ENCODE results near the gene USP20. TPM values are rescaled to one million over a fixed set of nuclear protein-coding genes. Genes with fewer than 3 reads are reported as not detected.

Gene USP20
- total RNA-seq, 2 experiments from 2014 or later = 107 to 111 TPM

- peaks cover 27% of the 10 kb centered on the region for H3K4me1 Mint-ChIP-seq
- no peak for DNase-seq
- POLR2A ChIA-PET = interaction anchor here (0.7 kb wide), 1 partner anchor 9 kb away, joined by 3 read pairs; no protein-coding TSS in a partner anchor
- peaks cover 25% of the 10 kb centered on the region for H3K36me3 Mint-ChIP-seq
- H3K4me3 Mint-ChIP-seq = no peak overlapping the region
- no peak overlapping the region for H3K27ac Mint-ChIP-seq
- H3K9me3 Mint-ChIP-seq = no peaks in the 10 kb centered on the region
- no peak for ATAC-seq (ENCODE audit: low read depth)
- H3K27me3 Mint-ChIP-seq = no peaks in the 10 kb centered on the region
Observed at GRCh38 chr9:129874261-129875101, 39.2 kb downstream of the USP20 start.

DNA sequence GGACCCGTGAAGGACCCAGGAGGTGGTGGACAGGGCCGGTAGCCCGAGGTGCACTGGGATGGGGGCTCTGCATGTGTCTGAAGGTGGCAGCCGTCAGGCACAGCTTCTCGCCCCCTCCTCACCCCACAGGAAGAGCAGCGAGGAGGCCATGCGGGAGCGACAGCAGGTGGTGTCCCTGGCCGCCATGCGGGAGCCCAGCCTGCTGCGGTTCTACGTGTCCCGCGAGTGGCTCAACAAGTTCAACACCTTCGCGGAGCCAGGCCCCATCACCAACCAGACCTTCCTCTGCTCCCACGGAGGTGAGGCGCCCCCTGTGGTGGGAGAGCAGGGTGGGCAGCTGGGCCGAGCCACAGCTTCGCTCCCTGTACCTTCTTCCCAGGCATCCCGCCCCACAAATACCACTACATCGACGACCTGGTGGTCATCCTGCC lies 39.9 kb downstream of the USP20 start:
- Mint-ChIP-seq H3K9me3 (no peaks in the 10 kb centered on the region), H3K27me3 (no peaks in the 10 kb centered on the region), H3K4me3 (no peak overlapping the region), H3K4me1 (peaks cover 23% of the 10 kb centered on the region), H3K27ac (no peak overlapping the region), H3K36me3 (peaks cover 25% of the 10 kb centered on the region)
- no peak for DNase-seq
- POLR2A ChIA-PET = no interaction called here
- no peak for ATAC-seq (ENCODE audit: low read depth)

DNA sequence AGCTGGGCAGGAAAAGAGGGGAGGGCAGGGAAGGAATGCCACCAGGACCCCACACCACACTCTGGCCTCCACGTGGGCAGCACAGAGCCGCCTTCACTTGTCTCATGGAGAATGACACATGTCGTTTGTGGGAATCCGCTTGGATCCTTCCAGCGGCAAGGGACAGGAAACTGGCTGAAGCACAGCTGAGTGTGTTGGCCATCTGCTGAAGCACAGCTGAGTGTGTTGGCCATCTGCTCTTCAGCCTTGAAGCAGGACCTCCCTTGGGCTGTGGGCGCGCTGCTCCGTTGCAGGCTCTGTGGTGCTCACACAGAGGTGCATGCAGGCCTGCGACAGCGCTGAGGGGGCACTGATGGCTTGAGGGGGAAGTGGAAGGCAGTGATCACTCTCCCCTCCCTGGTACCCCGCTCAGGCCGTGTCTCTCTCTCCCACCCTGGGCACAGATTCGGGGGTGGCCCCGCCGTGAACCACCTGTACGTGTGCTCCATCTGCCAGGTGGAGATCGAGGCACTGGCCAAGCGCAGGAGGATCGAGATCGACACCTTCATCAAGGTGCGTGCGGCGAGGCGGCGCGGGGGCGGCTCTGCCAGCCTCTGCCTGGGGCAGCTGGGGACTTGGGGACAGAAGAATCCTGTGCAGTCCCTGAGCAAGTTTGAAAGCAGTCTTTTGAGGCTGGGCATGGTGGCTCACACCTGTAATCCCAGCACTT lies 40.6 kb downstream of the USP20 start:
- no peak overlapping the region for H3K4me3 Mint-ChIP-seq
- H3K27ac Mint-ChIP-seq = peak overlapping the region; percentile 34
- H3K4me1 Mint-ChIP-seq = peaks cover 18% of the 10 kb centered on the region
- no peaks in the 10 kb centered on the region for H3K9me3 Mint-ChIP-seq
- no peak for DNase-seq
- ATAC-seq (ENCODE audit: low read depth) = no peak
- POLR2A ChIA-PET = interaction anchor here (1.0 kb wide), 1 partner anchor 11 kb away, joined by 3 read pairs; no protein-coding TSS in a partner anchor
- no peaks in the 10 kb centered on the region for H3K27me3 Mint-ChIP-seq
- H3K36me3 Mint-ChIP-seq = peaks cover 24% of the 10 kb centered on the region

DNA sequence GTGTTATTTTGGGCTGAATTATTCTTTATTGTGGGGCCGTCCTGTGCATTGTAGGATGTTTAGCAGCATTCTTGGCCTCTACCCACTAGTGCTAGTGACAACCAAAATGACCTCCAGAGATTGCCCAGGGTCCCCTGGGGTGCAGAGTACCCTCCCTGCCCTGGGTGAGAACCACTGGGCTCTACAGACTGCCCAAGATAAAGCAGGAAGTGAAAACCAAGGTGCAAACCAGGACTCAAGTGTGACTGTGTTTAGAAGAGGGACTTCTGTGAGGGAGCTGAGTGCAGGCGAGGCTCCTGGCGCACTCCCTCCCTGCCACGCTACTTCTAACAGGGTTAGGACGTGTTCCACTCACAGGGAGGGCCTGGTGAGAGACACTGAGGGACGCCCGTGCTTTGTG lies 41.6 kb downstream of the USP20 start:
- no peak for DNase-seq
- ATAC-seq (ENCODE audit: low read depth) = peak; percentile 21
- Mint-ChIP-seq H3K27ac (peak overlapping the region; percentile 81), H3K27me3 (no peaks in the 10 kb centered on the region), H3K4me3 (no peak overlapping the region), H3K4me1 (peaks cover 15% of the 10 kb centered on the region), H3K36me3 (peaks cover 16% of the 10 kb centered on the region), H3K9me3 (no peaks in the 10 kb centered on the region)
- POLR2A ChIA-PET = interaction anchor here (1.0 to 1.3 kb wide), 2 partner anchors 10 to 58 kb away, joined by 3 read pairs; no protein-coding TSS in a partner anchor

DNA sequence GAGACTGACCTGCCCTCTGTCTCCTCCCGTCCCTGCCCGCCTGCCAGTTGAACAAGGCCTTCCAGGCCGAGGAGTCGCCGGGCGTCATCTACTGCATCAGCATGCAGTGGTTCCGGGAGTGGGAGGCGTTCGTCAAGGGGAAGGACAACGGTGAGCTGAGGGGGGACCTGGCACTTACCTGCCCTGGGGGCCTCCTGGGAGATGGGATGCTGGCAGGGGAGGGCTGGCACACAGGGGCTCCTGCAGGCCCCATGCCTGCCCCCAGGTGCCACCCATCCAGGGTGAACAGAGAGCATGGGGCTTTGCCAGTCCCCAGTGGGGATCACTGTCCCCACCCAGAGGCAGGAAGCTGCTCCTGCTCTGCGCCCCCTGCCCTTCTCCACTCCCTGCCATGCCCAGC lies 43.0 kb downstream of the USP20 start:
- no peak for ATAC-seq (ENCODE audit: low read depth)
- H3K4me1 Mint-ChIP-seq = peaks cover 9% of the 10 kb centered on the region

DNA sequence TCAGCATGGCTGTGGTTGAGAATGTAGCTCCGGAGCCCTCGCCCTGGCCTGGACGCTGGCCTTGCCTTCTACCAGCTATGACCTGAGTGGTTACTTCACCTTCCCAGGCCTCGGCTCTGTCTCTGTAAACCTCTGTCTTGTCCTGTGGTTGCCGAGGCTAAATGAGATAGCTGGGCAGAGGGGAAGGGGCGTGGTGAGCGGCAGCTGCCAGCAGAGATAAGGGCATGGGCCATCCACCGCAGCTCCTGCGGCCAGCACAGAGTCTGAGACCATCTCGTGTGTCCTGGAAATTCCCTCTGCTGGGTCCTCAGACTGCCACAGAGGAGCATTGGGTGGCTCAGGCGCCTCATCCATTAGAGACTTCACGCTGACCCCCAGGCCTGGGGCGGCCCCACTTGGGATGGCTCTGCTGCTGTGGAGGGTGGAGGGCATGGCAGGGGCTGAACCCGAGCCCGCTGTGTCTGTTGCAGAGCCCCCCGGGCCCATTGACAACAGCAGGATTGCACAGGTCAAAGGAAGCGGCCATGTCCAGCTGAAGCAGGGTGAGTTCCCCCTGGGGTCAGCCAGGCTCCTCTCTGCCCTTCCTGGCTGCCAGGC lies 43.9 kb downstream of the USP20 start:
- DNase-seq (no peak), ATAC-seq (ENCODE audit: low read depth) (no peak)
- Mint-ChIP-seq H3K27ac (peak overlapping the region; percentile 16), H3K9me3 (no peaks in the 10 kb centered on the region), H3K4me3 (no peak overlapping the region), H3K4me1 (peaks cover 10% of the 10 kb centered on the region), H3K36me3 (peaks cover 7% of the 10 kb centered on the region), H3K27me3 (no peaks in the 10 kb centered on the region)
- POLR2A ChIA-PET = interaction anchor here (0.8 to 1.1 kb wide), 2 partner anchors 13 to 44 kb away, joined by 3 to 4 read pairs; partner anchors contain the start of gene C9orf78

More for the DNA sequence above, 43.0 kb downstream of the USP20 start:
- DNase-seq = no peak
- H3K27ac Mint-ChIP-seq = peak overlapping the region; percentile 25
- no peak overlapping the region for H3K4me3 Mint-ChIP-seq
- H3K27me3 Mint-ChIP-seq = no peaks in the 10 kb centered on the region
- H3K9me3 Mint-ChIP-seq = no peaks in the 10 kb centered on the region
- POLR2A ChIA-PET = interaction anchor here (0.8 to 1.3 kb wide), 3 partner anchors 12 to 60 kb away, joined by 3 to 4 read pairs (median 3); partner anchors contain the start of gene C9orf78
- peaks cover 10% of the 10 kb centered on the region for H3K36me3 Mint-ChIP-seq

DNA sequence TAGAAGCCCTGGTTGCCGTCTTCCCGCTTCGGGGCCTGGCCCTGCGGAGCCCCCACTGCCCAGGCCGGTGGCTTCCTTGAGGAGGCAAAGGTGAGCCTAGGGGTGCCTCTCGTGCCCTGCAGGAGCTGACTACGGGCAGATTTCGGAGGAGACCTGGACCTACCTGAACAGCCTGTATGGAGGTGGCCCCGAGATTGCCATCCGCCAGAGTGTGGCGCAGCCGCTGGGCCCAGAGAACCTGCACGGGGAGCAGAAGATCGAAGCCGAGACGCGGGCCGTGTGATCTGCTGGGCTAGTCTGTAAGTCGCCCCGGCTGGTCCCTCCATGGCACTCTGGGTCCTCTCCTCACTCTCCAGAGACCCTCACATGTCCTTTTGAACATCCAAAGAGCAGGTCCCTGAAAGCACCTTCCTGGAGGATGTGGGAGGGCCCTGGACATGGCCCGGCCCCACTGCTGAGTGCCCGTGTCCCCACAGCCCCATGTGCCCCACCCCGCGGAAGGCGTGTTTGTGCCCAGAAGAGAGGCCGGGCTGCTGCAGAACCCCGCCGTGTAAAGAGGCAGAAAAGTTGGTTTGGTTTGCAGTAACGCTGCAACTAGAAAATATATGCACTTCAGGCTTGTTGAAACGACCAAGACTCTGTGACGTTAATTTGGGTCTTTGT lies 44.9 kb downstream of the USP20 start:
- no peak for ATAC-seq (ENCODE audit: low read depth)
- POLR2A ChIA-PET = no interaction called here
- no peaks in the 10 kb centered on the region for H3K27me3 Mint-ChIP-seq
- no peaks in the 10 kb centered on the region for H3K9me3 Mint-ChIP-seq
- no peak for DNase-seq
- H3K27ac Mint-ChIP-seq = no peak overlapping the region
- H3K4me1 Mint-ChIP-seq = peaks cover 16% of the 10 kb centered on the region
- H3K36me3 Mint-ChIP-seq = peaks cover 7% of the 10 kb centered on the region
- no peak overlapping the region for H3K4me3 Mint-ChIP-seq

DNA sequence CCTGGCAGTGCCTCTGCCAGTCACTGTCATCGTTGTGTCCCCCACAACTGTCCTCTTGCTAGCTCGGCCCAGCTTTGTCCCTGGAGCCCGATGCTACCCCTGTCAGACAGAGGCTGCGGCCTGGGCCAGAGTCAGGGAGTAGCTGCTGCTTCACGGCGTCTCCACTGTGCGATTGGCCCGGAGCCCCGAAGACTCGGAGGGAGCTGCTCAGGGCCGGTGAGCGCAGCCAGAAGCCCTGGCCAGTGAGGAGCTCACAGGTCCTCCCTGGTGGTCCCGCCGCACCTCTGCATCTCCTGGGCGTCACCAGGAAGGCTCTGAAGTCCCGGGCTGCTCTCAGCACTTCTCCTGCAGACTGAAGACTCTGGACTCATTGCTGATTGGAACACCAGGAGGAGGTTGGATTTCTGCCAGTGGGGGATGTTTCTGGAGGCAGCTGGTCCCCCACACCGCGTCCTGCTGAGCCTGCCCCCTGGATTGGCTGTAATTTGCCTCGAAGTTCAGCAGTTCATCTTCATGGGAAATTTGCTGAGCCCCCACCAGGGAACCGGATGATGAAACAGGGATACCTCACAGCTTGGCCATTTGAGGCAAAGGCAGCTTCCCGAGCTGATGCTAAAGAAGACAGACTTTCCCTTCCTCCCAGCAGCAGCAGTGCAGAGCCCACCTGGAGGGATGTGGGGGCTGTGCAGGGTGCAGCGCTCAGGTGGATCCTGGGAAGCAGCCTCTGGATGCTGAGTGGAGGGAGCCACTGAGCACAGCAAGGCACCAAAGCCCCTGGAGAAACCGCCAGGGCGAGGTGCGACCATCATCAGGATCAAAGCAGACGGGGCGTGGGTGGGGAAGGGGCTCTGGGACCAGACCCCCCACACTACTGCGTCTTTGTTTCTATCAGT lies 45.6 kb downstream of the USP20 start:
- H3K36me3 Mint-ChIP-seq = peaks cover 7% of the 10 kb centered on the region
- no peak overlapping the region for H3K27ac Mint-ChIP-seq
- H3K9me3 Mint-ChIP-seq = no peaks in the 10 kb centered on the region
- ATAC-seq (ENCODE audit: low read depth) (no peak), DNase-seq (no peak)
- H3K4me1 Mint-ChIP-seq = peaks cover 20% of the 10 kb centered on the region
- H3K4me3 Mint-ChIP-seq = no peak overlapping the region
- POLR2A ChIA-PET = interaction anchor here (0.6 kb wide), 1 partner anchor 1561 kb away, joined by 4 read pairs; no protein-coding TSS in a partner anchor
- no peaks in the 10 kb centered on the region for H3K27me3 Mint-ChIP-seq

DNA sequence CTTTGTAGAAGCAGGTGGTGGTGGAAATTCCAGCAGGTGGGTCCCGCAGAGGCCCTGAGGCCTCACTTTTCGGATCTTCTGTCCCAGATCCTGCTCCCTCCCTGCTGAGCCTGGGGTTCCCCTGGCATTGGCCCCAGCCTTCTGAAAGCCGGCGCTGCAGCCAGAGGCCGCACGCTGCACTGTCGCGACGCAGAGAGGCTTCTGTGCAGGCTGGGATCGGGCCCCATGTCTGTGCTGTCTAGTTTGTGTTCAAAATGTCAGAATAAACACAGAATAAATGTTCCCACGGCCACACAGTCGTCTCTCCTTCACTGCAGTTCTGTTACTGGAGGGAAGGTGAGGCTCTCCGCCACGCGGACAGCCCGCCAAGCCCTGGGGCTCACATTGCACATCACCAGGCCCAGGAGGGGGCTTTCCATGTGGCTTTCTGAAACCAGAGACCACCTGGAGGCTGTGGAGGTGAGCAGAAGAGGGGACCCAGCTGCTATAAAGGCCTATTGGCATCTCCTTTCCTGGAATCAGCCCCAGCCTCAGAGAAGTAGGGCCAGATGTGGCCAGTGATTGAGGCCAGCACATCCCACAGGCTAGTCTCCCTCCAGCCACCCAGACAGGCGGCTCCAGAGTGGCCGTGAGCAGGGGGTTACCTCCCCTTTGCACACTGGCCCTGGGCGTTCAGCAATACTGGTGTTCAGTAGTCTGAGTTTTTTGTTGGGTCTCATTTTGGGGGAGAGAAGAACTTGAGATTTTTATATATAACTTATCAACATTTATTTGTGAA lies 46.5 kb downstream of the USP20 start:
- H3K4me3 Mint-ChIP-seq = no peak overlapping the region
- H3K36me3 Mint-ChIP-seq = peaks cover 7% of the 10 kb centered on the region
- no peak for ATAC-seq (ENCODE audit: low read depth)
- POLR2A ChIA-PET = interaction anchor here (0.6 to 10.9 kb wide), 3 partner anchors 8 to 1562 kb away, joined by 3 to 173 read pairs (median 4); no protein-coding TSS in a partner anchor
- no peaks in the 10 kb centered on the region for H3K27me3 Mint-ChIP-seq
- peaks cover 22% of the 10 kb centered on the region for H3K4me1 Mint-ChIP-seq
- no peak for DNase-seq
- H3K27ac Mint-ChIP-seq = no peak overlapping the region
- no peaks in the 10 kb centered on the region for H3K9me3 Mint-ChIP-seq

DNA sequence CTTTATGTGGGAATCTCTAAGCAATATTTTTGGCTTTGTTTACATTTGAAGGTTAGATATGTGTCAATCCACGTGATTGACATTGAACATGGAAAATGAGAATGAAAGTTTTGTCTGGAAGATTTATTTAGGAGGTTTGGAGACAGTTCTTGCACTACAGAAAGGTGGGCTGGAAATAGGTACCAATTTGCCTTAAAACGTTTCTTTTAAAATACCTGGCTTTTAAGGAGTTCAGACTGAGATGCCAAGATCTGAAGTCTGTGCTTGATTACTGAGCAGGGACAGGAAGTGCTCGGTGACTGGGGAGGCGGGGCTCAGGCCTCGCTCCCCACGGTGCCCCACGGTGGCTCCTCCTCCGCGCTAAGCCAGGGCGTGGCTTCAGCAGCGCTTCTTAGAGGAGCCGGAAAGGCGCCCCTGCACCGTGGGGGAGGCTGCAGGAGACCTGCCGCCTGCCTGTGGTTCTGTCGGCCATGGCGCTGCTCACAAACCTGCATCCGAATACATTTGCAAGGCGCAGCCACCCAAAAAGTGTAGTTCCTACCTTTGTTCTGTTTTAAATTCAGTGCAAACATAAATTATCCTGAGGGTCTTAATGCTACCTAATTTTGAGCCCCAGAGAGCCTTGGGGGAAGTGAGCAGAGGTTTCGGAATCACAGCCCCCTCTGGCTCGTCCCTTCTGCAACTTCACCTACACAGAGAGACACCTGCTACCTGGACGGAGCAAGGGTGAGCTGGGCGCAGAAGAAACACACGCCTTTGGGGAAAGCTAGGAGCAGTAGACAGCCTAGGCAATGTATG lies 49.2 kb downstream of the USP20 start:
- Mint-ChIP-seq H3K27ac (peak overlapping the region; percentile 97), H3K4me1 (peaks cover 45% of the 10 kb centered on the region), H3K36me3 (peaks cover 6% of the 10 kb centered on the region), H3K4me3 (peak overlapping the region; percentile 91), H3K27me3 (no peaks in the 10 kb centered on the region), H3K9me3 (no peaks in the 10 kb centered on the region)
- DNase-seq (peak; percentile 96), ATAC-seq (ENCODE audit: low read depth) (peak; percentile 58)
- POLR2A ChIA-PET = interaction anchor here (0.7 to 10.9 kb wide), 12 partner anchors 19 to 244 kb away, joined by 3 to 195 read pairs (median 6); partner anchors contain the start of genes C9orf78, FNBP1, TOR1A and TOR1B
